ENCODE results near the gene MTREX.

DNA sequence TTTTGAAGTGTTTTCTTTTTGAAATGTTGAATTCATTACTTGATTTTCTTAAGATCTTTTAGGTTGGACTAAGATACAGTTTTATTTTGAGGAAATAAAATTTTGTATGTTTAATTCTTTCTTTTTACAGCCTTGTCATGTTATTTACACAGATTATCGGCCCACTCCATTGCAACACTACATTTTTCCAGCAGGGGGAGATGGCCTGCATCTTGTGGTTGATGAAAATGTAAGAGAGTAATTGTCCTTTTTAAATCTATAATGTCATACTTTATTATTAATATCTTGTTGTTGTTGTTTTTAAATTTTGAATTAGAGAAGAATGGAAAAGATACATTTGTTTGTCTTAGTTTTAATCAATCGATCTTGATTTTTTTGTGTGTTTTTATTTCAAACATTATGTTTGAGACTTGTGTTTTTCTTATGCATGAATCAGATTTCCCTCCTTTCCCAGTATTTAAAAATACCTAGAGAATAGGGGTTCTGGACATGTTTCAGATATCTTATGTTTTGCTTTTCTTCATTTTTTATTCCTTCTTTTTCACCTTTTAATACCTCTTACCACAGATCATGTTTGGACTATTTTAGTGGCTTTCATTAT, 36.7 kb downstream of the MTREX start:
- TF ChIP-seq POLR2A (IDR thresholded peaks at IDR 0.05; ENCODE audit: low read depth, low read length) = no peak
- TF ChIP-seq POLR2AphosphoS5 (IDR thresholded peaks at IDR 0.05; ENCODE audit: low read depth, low read length) = no peak
- no peak for TF ChIP-seq TAF1 (IDR thresholded peaks at IDR 0.05; ENCODE audit: borderline replicate concordance, low read depth, low read length)

All from GM12892 (cell line).